A549 (cell line): Measurements from ENCODE around the gene PASD1. TPM values are rescaled to one million over a fixed set of nuclear protein-coding genes. Genes with fewer than 3 reads are reported as not detected.

ENCODE experiments used
- ATAC-seq, 2 experiments: fragments of 200-7000 bp in 1 of 2; fragments of >200 bp in 1 of 2; cut with Nextera tagmentation in 1 of 2; cut with Tn5 transposase in 1 of 2; 3 replicates each; pipeline versions ENCODE4 v1.8.0 to v1.9.1; 2018 to 2020; ENCODE audit warnings: mild to moderate bottlenecking in 1 of 2, moderate library complexity in 1 of 2
- CTCF ChIA-PET: fragments of 300-600 bp; sonication (Branson Sonifier 250); formaldehyde crosslinking; extraction: SDS; loops from one replicate; lab custom pipeline; 2021; ENCODE audit warnings: antibody characterized with exemption, inconsistent platforms; lab: Yijun Ruan, JAX
- POLR2A ChIA-PET: fragments of 350-600 bp; formaldehyde crosslinking; extraction: SDS; loops from one replicate; lab custom pipeline; 2021; ENCODE audit warnings: antibody characterized with exemption, inconsistent platforms; lab: Yijun Ruan, JAX
- DNase-seq, 2 experiments: peaks; one replicate each; pipeline versions ENCODE4 v3.0.0 to v3.0.0-alpha.2; 2011 to 2016; ENCODE audit warnings: low read depth in 1 of 2, low spot score in 1 of 2
- FAIRE-seq: peaks from 2 replicates; lab custom pipeline; 2011; peaks lifted over from hg19 to GRCh38; lab: Jason Lieb, UNC
- H3K27ac ChIP-seq, 2 experiments: fragments of >200 bp; sonication (Bioruptor Twin); formaldehyde crosslinking; 3 replicates each; pipeline ENCODE4 v1.5.1; 2016 to 2017
- H3K4me1 ChIP-seq: fragments of >200 bp; sonication (Bioruptor Twin); formaldehyde crosslinking; 3 replicates; pipeline ENCODE4 v1.6.1; 2016
- H3K4me2 ChIP-seq: fragments of >200 bp; sonication (Bioruptor Twin); formaldehyde crosslinking; 3 replicates; pipeline ENCODE4 v1.6.1; 2016
- H3K4me3 ChIP-seq: fragments of >200 bp; sonication (Bioruptor Twin); formaldehyde crosslinking; 3 replicates; pipeline ENCODE4 v1.5.1; 2016
- H3K9me3 ChIP-seq: fragments of >200 bp; sonication (Bioruptor Twin); formaldehyde crosslinking; 3 replicates; pipeline ENCODE4 v1.6.1; 2016
- ATOH8 ChIP-seq: fragments of 250-450 bp; sonication (Bioruptor Pico); IDR thresholded peaks from 2 replicates; pipeline ENCODE4 v1.5.0; 2020; ENCODE audit warnings: low read depth, mild to moderate bottlenecking, moderate library complexity
- CBX2 ChIP-seq: fragments of 200-600 bp; sonication (generic); IDR thresholded peaks from 2 replicates; pipeline ENCODE4 v1.6.1; 2016; ENCODE audit warnings: low read depth, mild to moderate bottlenecking, borderline replicate concordance
- CHD4 ChIP-seq: fragments of 200-600 bp; sonication (generic); IDR thresholded peaks from 2 replicates; pipeline ENCODE4 v1.6.1; 2016; ENCODE audit warnings: antibody characterized with exemption, mild to moderate bottlenecking, borderline replicate concordance
- E2F6 ChIP-seq: IDR thresholded peaks from 2 replicates; pipeline ENCODE4 v1.6.1; 2012; ENCODE audit warnings: low read depth, borderline replicate concordance
- ELK1 ChIP-seq: fragments of 150-350 bp; IDR thresholded peaks from 2 replicates; pipeline ENCODE4 v1.6.1; 2014; ENCODE audit warnings: low read depth, mild to moderate bottlenecking, low read length
- GATA3 ChIP-seq: IDR thresholded peaks from 2 replicates; pipeline ENCODE4 v1.6.1; 2012; ENCODE audit warnings: borderline replicate concordance
- HDAC2 ChIP-seq: fragments of 200-600 bp; sonication (generic); IDR thresholded peaks from 2 replicates; pipeline ENCODE4 v1.6.1; 2016
- HES2 ChIP-seq: fragments of >200 bp; sonication (Bioruptor Twin); formaldehyde crosslinking; IDR thresholded peaks from 2 replicates; pipeline ENCODE4 v1.6.1; 2016
- HOXB13 ChIP-seq: fragments of 250-450 bp; sonication (Bioruptor Pico); IDR thresholded peaks from 2 replicates; pipeline ENCODE4 v1.5.0; 2020; ENCODE audit warnings: low read depth, mild to moderate bottlenecking, moderate library complexity
- JUNB ChIP-seq: fragments of >200 bp; sonication (Bioruptor Twin); formaldehyde crosslinking; IDR thresholded peaks from 2 replicates; pipeline ENCODE4 v1.6.1; 2016
- KDM5A ChIP-seq: fragments of 200-600 bp; sonication (generic); IDR thresholded peaks from 2 replicates; pipeline ENCODE4 v1.6.1; 2016; ENCODE audit warnings: antibody characterized with exemption, mild to moderate bottlenecking
- MAFK ChIP-seq: fragments of 450-650 bp; IDR thresholded peaks from 2 replicates; pipeline ENCODE4 v1.6.1; 2014; ENCODE audit not compliant: partially characterized antibody
- MYC ChIP-seq: IDR thresholded peaks from 2 replicates; pipeline ENCODE4 v1.6.1; 2012; ENCODE audit warnings: mild to moderate bottlenecking, inconsistent platforms, low read length, improper control_type of control experiment, borderline replicate concordance
- NPAS2 ChIP-seq: fragments of 250-450 bp; sonication (Bioruptor Pico); IDR thresholded peaks from 2 replicates; pipeline ENCODE4 v1.8.0; 2022; ENCODE audit warnings: mild to moderate bottlenecking, moderate library complexity, borderline replicate concordance
- POLR2A ChIP-seq: IDR thresholded peaks from 2 replicates; pipeline ENCODE4 v1.6.1; 2012; ENCODE audit warnings: mild to moderate bottlenecking, low read length
- TFCP2L1 ChIP-seq: fragments of 250-450 bp; sonication (Bioruptor Pico); IDR thresholded peaks from 2 replicates; pipeline ENCODE4 v1.5.0; 2021; ENCODE audit warnings: mild to moderate bottlenecking
- TP53 ChIP-seq: fragments of 250-450 bp; sonication (Bioruptor Pico); IDR thresholded peaks from 2 replicates; pipeline ENCODE4 v1.5.0; 2021; ENCODE audit warnings: mild to moderate bottlenecking, moderate library complexity
- USF2 ChIP-seq: fragments of 450-650 bp; IDR thresholded peaks from 2 replicates; pipeline ENCODE4 v1.6.1; 2014; ENCODE audit warnings: antibody characterized with exemption
- ZNF302 ChIP-seq: fragments of 250-450 bp; sonication (Bioruptor Pico); IDR thresholded peaks from 2 replicates; pipeline ENCODE4 v1.9.0; 2021; ENCODE audit warnings: inconsistent platforms, mild to moderate bottlenecking, moderate library complexity
- ZSCAN20 ChIP-seq: fragments of 250-450 bp; sonication (Bioruptor Pico); IDR thresholded peaks from 2 replicates; pipeline ENCODE4 v1.8.0; 2022; ENCODE audit warnings: mild to moderate bottlenecking, moderate library complexity
- WGBS: methylation state at CpG from one replicate; pipeline ENCODE4 v1.1.6; 2017; ENCODE audit errors: missing lambda C conversion rate; 5-methylcytosine and 5-hydroxymethylcytosine counted together
- polyA plus RNA-seq, 4 experiments: library from polyadenylated mRNA; depleted of rRNA in 3 of 4; stranded (reverse); fragments of >200 nt; fragmentation: RNase III in 1 of 4; extraction: RNeasy Plus Mini Kit Qiagen cat#74134 plus additional on column Dnase treatment in 1 of 4; gene quantifications; 2 replicates in 3 of 4; 3 replicates in 1 of 4; pipeline ENCODE4 v1.2.3, GENCODE V29; 2011 to 2017

The PASD1 gene
- polyA plus RNA-seq, 2 of the 4 experiments (the other 2 are of a cell fraction), result not detected

GRCh38 chrX:151694121-151694520, 130.6 kb downstream of the PASD1 start:
- Histone ChIP-seq H3K4me1 (no peaks in the 10 kb centered on the region), H3K4me2 (no peak overlapping the region), H3K9me3 (no peaks in the 10 kb centered on the region), H3K4me3 (no peak overlapping the region), H3K27ac (no peak overlapping the region)
- WGBS, result 60% methylated on average over 11 of the region's 12 CpGs
- DNase-seq (no peak), FAIRE-seq (no peak), ATAC-seq (no peak)
- CTCF ChIA-PET, result no interaction called here
- POLR2A ChIA-PET, result no interaction called here
- TF ChIP-seq CHD4 (no peak), KDM5A (no peak), CBX2 (no peak), MYC (no peak), ZSCAN20 (CRISPR knock-in tag) (no peak), E2F6 (no peak), HDAC2 (no peak), ELK1 (no peak), USF2 (no peak), TP53 (CRISPR knock-in tag) (no peak), POLR2A (no peak), GATA3 (no peak), MAFK (no peak)

- ChIA-PET CTCF (no interaction called here), POLR2A (no interaction called here)
- no peak for DNase-seq
- 40% methylated on average over 2 of the region's 100 CpGs for WGBS
- H3K4me3 ChIP-seq, result no peak within 1 kb of the TSS
- TF ChIP-seq HOXB13 (CRISPR knock-in tag) (no peak), MYC (no peak), ZNF302 (CRISPR knock-in tag) (no peak), ZSCAN20 (CRISPR knock-in tag) (no peak), ATOH8 (CRISPR knock-in tag) (no peak), HES2 (no peak), E2F6 (no peak), TFCP2L1 (CRISPR knock-in tag) (no peak), NPAS2 (CRISPR knock-in tag) (no peak), JUNB (no peak)
- H3K4me2 ChIP-seq, result no peak within 1 kb of the TSS
- no peak within 1 kb of the TSS for H3K27ac ChIP-seq
- no peaks in the 10 kb centered on the region for H3K9me3 ChIP-seq
- ATAC-seq, result no peak
- no peaks in the 10 kb centered on the region for H3K4me1 ChIP-seq
- FAIRE-seq, result no peak
Measured at GRCh38 chrX:151694661-151695582, 131.4 kb downstream of the PASD1 start, which contains the start of gene PRRG3. TSS of gene PRRG3 (plus strand) at chrX:151695458. CDS start at chrX:151698815, 3,357 bp downstream.
